Measurements from ENCODE around the gene ANTXRL.
"Not testable (repeated sequence)": the region's sequence is repeated elsewhere in the genome, so short reads cannot be mapped to it uniquely, and the experiment has no call there.

The ANTXRL gene

GRCh38 chr10:46277840-46278239 is 9.0 kb upstream of the ANTXRL start:
- no peak for DNase-seq

- not testable (repeated sequence) for DNase-seq
Measured at GRCh38 chr10:46282421-46282831, 4.4 kb upstream of the ANTXRL start.

GRCh38 chr10:46282842-46283574 is 3.8 kb upstream of the ANTXRL start:
- DNase-seq = peak; percentile 67

- DNase-seq = no peak
Measured at GRCh38 chr10:46283580-46284285, 3.1 kb upstream of the ANTXRL start.

GRCh38 chr10:46284286-46285229 is 2.2 kb upstream of the ANTXRL start:
- DNase-seq = peak; percentile 52

GRCh38 chr10:46285300-46285699 is 1.5 kb upstream of the ANTXRL start:
- DNase-seq = peak; percentile 12

GRCh38 chr10:46285966-46286620 is 704 bp upstream of the ANTXRL start:
- no peak for DNase-seq

GRCh38 chr10:46287846-46288477 is 1.2 kb downstream of the ANTXRL start:
- no peak for DNase-seq

GRCh38 chr10:46288601-46289206 is 1.9 kb downstream of the ANTXRL start:
- DNase-seq = no peak

- DNase-seq = no peak
Measured at GRCh38 chr10:46289209-46289810, 2.5 kb downstream of the ANTXRL start.

GRCh38 chr10:46290101-46290886 is 3.5 kb downstream of the ANTXRL start:
- DNase-seq = no peak

- peak; percentile 5 for DNase-seq
Measured at GRCh38 chr10:46291817-46292572, 5.2 kb downstream of the ANTXRL start.

GRCh38 chr10:46292573-46293023 is 5.8 kb downstream of the ANTXRL start:
- no peak for DNase-seq

GRCh38 chr10:46293228-46293627 is 6.4 kb downstream of the ANTXRL start:
- no peak for DNase-seq

GRCh38 chr10:46293832-46294640 is 7.2 kb downstream of the ANTXRL start:
- no peak for DNase-seq

- DNase-seq = no peak
Measured at GRCh38 chr10:46294641-46295220, 7.9 kb downstream of the ANTXRL start.

- not testable (repeated sequence) for DNase-seq
Measured at GRCh38 chr10:46295350-46296010, 8.7 kb downstream of the ANTXRL start.

GRCh38 chr10:46296086-46296485 is 9.3 kb downstream of the ANTXRL start:
- DNase-seq = not testable (repeated sequence)
